ENCODE measurements around the gene CALHM1. TPM values are rescaled to one million over a fixed set of nuclear protein-coding genes. Genes with fewer than 3 reads are reported as not detected.

CALHM1 gene
- total and polyA plus RNA-seq, 4 donors, result not detected

- Histone ChIP-seq H3K4me1 (ENCODE audit: control insufficient read depth in 4 of 4, insufficient read depth in 4 of 4, low read length in 3 of 4) (no peaks in the 10 kb centered on the region), H3K9ac (ENCODE audit: low read depth in 1 of 2, low read length in 2 of 2) (no peak overlapping the region)
- WGBS, result 93% methylated on average over 2 of the region's 2 CpGs
These were observed 13.3 kb upstream of the CALHM1 start for GRCh38 chr10:103472005-103472404.

More at GRCh38 chr10:103472005-103472404, 13.3 kb upstream of the CALHM1 start:
- TF ChIP-seq JUND (IDR thresholded peaks at IDR 0.05), result no peak
- TF ChIP-seq, protein P1, sequence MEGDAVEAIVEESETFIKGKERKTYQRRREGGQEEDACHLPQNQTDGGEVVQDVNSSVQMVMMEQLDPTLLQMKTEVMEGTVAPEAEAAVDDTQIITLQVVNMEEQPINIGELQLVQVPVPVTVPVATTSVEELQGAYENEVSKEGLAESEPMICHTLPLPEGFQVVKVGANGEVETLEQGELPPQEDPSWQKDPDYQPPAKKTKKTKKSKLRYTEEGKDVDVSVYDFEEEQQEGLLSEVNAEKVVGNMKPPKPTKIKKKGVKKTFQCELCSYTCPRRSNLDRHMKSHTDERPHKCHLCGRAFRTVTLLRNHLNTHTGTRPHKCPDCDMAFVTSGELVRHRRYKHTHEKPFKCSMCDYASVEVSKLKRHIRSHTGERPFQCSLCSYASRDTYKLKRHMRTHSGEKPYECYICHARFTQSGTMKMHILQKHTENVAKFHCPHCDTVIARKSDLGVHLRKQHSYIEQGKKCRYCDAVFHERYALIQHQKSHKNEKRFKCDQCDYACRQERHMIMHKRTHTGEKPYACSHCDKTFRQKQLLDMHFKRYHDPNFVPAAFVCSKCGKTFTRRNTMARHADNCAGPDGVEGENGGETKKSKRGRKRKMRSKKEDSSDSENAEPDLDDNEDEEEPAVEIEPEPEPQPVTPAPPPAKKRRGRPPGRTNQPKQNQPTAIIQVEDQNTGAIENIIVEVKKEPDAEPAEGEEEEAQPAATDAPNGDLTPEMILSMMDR (IDR thresholded peaks at IDR 0.05; ENCODE audit: low read depth, low read length, missing input control), result no peak
- no peak for TF ChIP-seq ZBTB33 (IDR thresholded peaks at IDR 0.05)
- TF ChIP-seq REST (IDR thresholded peaks at IDR 0.05), result no peak
- no peak for TF ChIP-seq MAX (IDR thresholded peaks at IDR 0.05)
- no peak for TF ChIP-seq GABPA (IDR thresholded peaks at IDR 0.05 in 1 of 2, conservative IDR thresholded peaks at IDR 0.05 in 1 of 2)
- TF ChIP-seq SP1 (IDR thresholded peaks at IDR 0.05), result no peak
- TF ChIP-seq EGR1 (IDR thresholded peaks at IDR 0.05; ENCODE audit: low read depth in 2 of 2), result no peak
- TF ChIP-seq HNF4G (IDR thresholded peaks at IDR 0.05), result no peak
- no peak for TF ChIP-seq HNF4A (conservative IDR thresholded peaks at IDR 0.05)
- TF ChIP-seq YY1 (IDR thresholded peaks at IDR 0.05), result no peak
- TF ChIP-seq FOXA2 (IDR thresholded peaks at IDR 0.05), result no peak
- TF ChIP-seq ATF3 (IDR thresholded peaks at IDR 0.05), result no peak
- no peak for TF ChIP-seq NR2F2 (IDR thresholded peaks at IDR 0.05)
- TF ChIP-seq RXRA (IDR thresholded peaks at IDR 0.05), result no peak
- TF ChIP-seq FOXA1 (IDR thresholded peaks at IDR 0.05), result no peak
- no peak for TF ChIP-seq RAD21 (IDR thresholded peaks at IDR 0.05)
- Histone ChIP-seq H3K9me3 (ENCODE audit: control insufficient read depth in 4 of 4, low read length in 3 of 4) (no peaks in the 10 kb centered on the region), H3K27me3 (ENCODE audit: control insufficient read depth in 4 of 4, insufficient read depth in 4 of 4, low read length in 3 of 4) (no peaks in the 10 kb centered on the region), H3K27ac (ENCODE audit: low read depth in 1 of 2, low read length in 2 of 2) (no peak overlapping the region), H3K36me3 (ENCODE audit: control insufficient read depth in 4 of 4, insufficient read depth in 3 of 4, low read depth in 1 of 4, low read length in 3 of 4) (no peaks in the 10 kb centered on the region), H3K4me3 (ENCODE audit: low read depth in 1 of 3, low read length in 3 of 3) (no peak overlapping the region)
- no peak for DNase-seq (ENCODE audit: low spot score)
